Cardiac fibroblast (primary cell): ENCODE results near the gene PID1.
A peak's percentile ranks its signal among the peaks of the same experiment; 100 is the strongest.

Experiments
- DNase-seq, 2 donors: peaks; one replicate each; pipeline versions ENCODE4 v3.0.0 to v3.0.0-alpha.2; 2010; ENCODE audit warnings: low read depth in 2 of 2
- H3K4me3 ChIP-seq, 2 donors: replicated peaks in 1 of 2; 1 replicate in 1 of 2; 2 replicates in 1 of 2; pipeline ENCODE4 v1.5.1; 2011; ENCODE audit warnings: low read depth in 2 of 2, low read length in 2 of 2, mild to moderate bottlenecking in 2 of 2, moderate library complexity in 1 of 2
- CTCF ChIP-seq: IDR thresholded peaks from one replicate; pipeline ENCODE4 v1.5.1; 2011; ENCODE audit warnings: low read depth, mild to moderate bottlenecking, low read length, inconsistent platforms

Gene PID1

GRCh38 chr2:229226382-229226781 is 44.7 kb downstream of the PID1 start:
- no peak for TF ChIP-seq CTCF
- DNase-seq: no peak
- no peak overlapping the region for H3K4me3 ChIP-seq

DNA sequence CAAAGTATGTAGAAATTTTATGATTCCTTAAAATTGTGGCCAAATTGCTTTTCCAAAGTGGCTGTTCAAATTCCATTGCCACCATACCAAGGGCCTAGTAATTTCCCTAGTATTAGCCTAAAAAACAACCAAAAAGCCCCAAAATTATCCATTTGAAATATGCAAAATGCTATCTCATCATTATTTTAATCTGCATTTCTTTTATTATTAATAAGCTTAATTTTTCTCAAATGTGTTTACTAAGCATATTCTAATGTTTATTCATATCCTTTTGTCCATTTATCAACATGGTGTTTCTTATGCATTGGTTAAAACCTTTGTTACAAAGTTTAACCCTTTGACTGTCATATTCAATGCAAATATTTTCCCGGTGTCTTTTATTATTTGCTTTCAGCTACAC is 48.0 kb downstream of the PID1 start:
- no peak overlapping the region for H3K4me3 ChIP-seq
- TF ChIP-seq CTCF: no peak
- DNase-seq: no peak

- no peak overlapping the region for H3K4me3 ChIP-seq
- no peak for TF ChIP-seq CTCF
- DNase-seq: no peak
These were observed 49.4 kb downstream of the PID1 start for GRCh38 chr2:229221641-229222040.

DNA sequence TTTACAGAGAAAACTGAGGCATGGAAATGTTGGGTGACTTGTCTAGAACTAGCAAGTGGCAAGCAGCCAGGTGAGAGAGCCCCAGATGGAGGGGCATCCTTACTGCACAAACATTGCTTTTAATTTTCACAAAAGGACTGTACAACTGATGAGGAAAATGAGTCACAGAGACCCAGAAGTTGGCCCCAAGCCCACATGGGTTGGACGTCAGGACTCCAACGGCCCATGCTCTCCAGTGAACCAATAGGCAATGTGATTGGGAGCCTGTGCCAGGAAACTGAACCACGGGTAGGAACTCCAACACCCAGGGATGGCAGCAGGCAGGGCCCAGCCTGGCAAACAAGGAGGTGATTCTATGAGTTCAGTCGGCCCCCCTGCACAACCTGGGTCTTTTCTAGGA is 50.8 kb downstream of the PID1 start:
- no peak for TF ChIP-seq CTCF
- peak in 1 of 2 donors; percentile 56 for DNase-seq
- no peak overlapping the region for H3K4me3 ChIP-seq

- no peak for DNase-seq
- no peak for TF ChIP-seq CTCF
- no peak overlapping the region for H3K4me3 ChIP-seq
These were observed 52.7 kb downstream of the PID1 start for GRCh38 chr2:229218329-229218921.

- no peak for TF ChIP-seq CTCF
- no peak overlapping the region for H3K4me3 ChIP-seq
- DNase-seq: no peak
These were observed 58.8 kb downstream of the PID1 start for GRCh38 chr2:229212241-229212640.

DNA sequence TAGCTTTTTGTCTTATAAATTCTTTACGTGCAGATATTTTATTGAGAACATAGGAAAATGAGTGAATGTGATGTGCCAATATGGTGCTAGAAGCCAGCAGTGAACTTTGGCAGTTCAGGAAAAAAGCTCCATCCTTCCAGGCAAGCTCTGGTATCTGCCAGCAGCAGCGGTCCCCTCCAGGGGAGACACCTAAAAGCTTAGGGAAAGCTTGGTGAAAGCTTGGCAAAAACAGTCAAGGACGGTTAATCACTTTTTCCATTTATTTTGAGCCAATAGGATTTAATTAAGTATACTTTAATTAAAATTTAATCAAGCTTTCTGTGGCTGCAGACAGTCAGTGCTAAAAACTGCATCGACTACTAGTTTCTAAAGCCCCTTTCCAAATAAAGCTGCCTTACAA is 60.4 kb downstream of the PID1 start:
- no peak for TF ChIP-seq CTCF
- no peak overlapping the region for H3K4me3 ChIP-seq

More for the DNA sequence above, 60.4 kb downstream of the PID1 start:
- no peak for DNase-seq
